ENCODE measurements around the gene CDPF1.

- TF ChIP-seq, protein P1, sequence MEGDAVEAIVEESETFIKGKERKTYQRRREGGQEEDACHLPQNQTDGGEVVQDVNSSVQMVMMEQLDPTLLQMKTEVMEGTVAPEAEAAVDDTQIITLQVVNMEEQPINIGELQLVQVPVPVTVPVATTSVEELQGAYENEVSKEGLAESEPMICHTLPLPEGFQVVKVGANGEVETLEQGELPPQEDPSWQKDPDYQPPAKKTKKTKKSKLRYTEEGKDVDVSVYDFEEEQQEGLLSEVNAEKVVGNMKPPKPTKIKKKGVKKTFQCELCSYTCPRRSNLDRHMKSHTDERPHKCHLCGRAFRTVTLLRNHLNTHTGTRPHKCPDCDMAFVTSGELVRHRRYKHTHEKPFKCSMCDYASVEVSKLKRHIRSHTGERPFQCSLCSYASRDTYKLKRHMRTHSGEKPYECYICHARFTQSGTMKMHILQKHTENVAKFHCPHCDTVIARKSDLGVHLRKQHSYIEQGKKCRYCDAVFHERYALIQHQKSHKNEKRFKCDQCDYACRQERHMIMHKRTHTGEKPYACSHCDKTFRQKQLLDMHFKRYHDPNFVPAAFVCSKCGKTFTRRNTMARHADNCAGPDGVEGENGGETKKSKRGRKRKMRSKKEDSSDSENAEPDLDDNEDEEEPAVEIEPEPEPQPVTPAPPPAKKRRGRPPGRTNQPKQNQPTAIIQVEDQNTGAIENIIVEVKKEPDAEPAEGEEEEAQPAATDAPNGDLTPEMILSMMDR (conservative IDR thresholded peaks at IDR 0.05; ENCODE audit: low read length): no peak
- TF ChIP-seq EZH2phosphoT487 (IDR thresholded peaks at IDR 0.05; ENCODE audit: borderline replicate concordance, low read depth, low read length): no peak
These were observed 54.5 kb downstream of the CDPF1 start for GRCh38 chr22:46195487-46196165.

Data from OCI-LY7 (cell line).